Right forelimb (tissue), 1 donor: Measurements from ENCODE around the gene EDARADD.
"Not testable (repeated sequence)": the region's sequence is repeated elsewhere in the genome, so short reads cannot be mapped to it uniquely, and the experiment has no call there.

Source experiments
- DNase-seq: peaks from one replicate; pipeline ENCODE4 v3.0.0-alpha.2; 2018

EDARADD gene

GRCh38 chr1:236393681-236394481 lies at the start of gene EDARADD:
EDARADD (plus strand) TSS chr1:236394286; CDS start chr1:236394445, 159 bp downstream.
- no peak for DNase-seq

GRCh38 chr1:236345728-236346127 lies 48.4 kb upstream of the EDARADD start:
- DNase-seq: no peak

- no peak for DNase-seq
Observed at GRCh38 chr1:236348071-236348470, 46.0 kb upstream of the EDARADD start.

GRCh38 chr1:236350308-236350707 lies 43.8 kb upstream of the EDARADD start:
- no peak for DNase-seq

GRCh38 chr1:236351875-236352573 lies 42.1 kb upstream of the EDARADD start:
- DNase-seq: no peak

- not testable (repeated sequence) for DNase-seq
Observed at GRCh38 chr1:236352747-236353146, 41.3 kb upstream of the EDARADD start.

GRCh38 chr1:236353813-236354212 lies 40.3 kb upstream of the EDARADD start:
- DNase-seq: no peak

GRCh38 chr1:236354330-236355147 lies 39.5 kb upstream of the EDARADD start:
- DNase-seq: no peak

GRCh38 chr1:236356141-236356540 lies 37.9 kb upstream of the EDARADD start:
- DNase-seq: no peak

- no peak for DNase-seq
Observed at GRCh38 chr1:236361909-236362590, 32.0 kb upstream of the EDARADD start.

GRCh38 chr1:236363237-236363636 lies 30.8 kb upstream of the EDARADD start:
- no peak for DNase-seq

GRCh38 chr1:236365999-236366570 lies 28.0 kb upstream of the EDARADD start:
- DNase-seq: no peak

GRCh38 chr1:236366681-236367080 lies 27.4 kb upstream of the EDARADD start:
- not testable (repeated sequence) for DNase-seq

GRCh38 chr1:236370420-236370819 lies 23.7 kb upstream of the EDARADD start:
- DNase-seq: no peak

- DNase-seq: no peak
Observed at GRCh38 chr1:236371083-236371482, 23.0 kb upstream of the EDARADD start.

- no peak for DNase-seq
Observed at GRCh38 chr1:236377832-236378535, 16.1 kb upstream of the EDARADD start.

GRCh38 chr1:236381565-236382158 lies 12.4 kb upstream of the EDARADD start:
- DNase-seq: no peak

GRCh38 chr1:236388332-236388731 lies 5.8 kb upstream of the EDARADD start:
- DNase-seq: no peak

- DNase-seq: no peak
Observed at GRCh38 chr1:236389253-236389652, 4.8 kb upstream of the EDARADD start.

GRCh38 chr1:236391008-236391407 lies 3.1 kb upstream of the EDARADD start:
- no peak for DNase-seq

GRCh38 chr1:236392182-236392581 lies 1.9 kb upstream of the EDARADD start:
- no peak for DNase-seq
